HepG2 (cell line): ENCODE results near the gene DDX20. TPM values are rescaled to one million over a fixed set of nuclear protein-coding genes. Genes with fewer than 3 reads are reported as not detected.

Experiments
- ATAC-seq: fragments of 200-7000 bp; cut with Tn5 transposase; 3 replicates; pipeline ENCODE4 v1.9.1; 2020; ENCODE audit warnings: mild to moderate bottlenecking, moderate library complexity
- BruUV-seq: library from RNA; stranded (reverse); fragments of 400-500 nt; replicated peaks from 2 replicates; lab custom pipeline; 2021; lab: Mats Ljungman, UMichigan
- CTCF ChIA-PET: fragments of 300-600 bp; formaldehyde crosslinking; extraction: SDS; loops from one replicate; lab custom pipeline; 2021; ENCODE audit warnings: low total read pairs, inconsistent platforms, low intra/inter-chr PET ratio; lab: Yijun Ruan, JAX
- POLR2A ChIA-PET: fragments of 350-600 bp; sonication (Branson Sonifier 250); formaldehyde crosslinking; loops from one replicate; lab custom pipeline; 2020; ENCODE audit warnings: antibody characterized with exemption, inconsistent platforms; lab: Yijun Ruan, JAX
- DNase-seq: peaks from one replicate; pipeline ENCODE4 v3.0.0-alpha.2; 2015; ENCODE audit warnings: low spot score
- FAIRE-seq: peaks from 3 replicates; lab custom pipeline; 2011; peaks lifted over from hg19 to GRCh38; lab: Jason Lieb, UNC
- H2AFZ ChIP-seq: one replicate; pipeline ENCODE4 v1.6.1; 2011; ENCODE audit warnings: low read length, inconsistent platforms
- H3K27ac ChIP-seq: fragments of 300-600 bp; 3 replicates; pipeline ENCODE4 v1.8.0; 2011; ENCODE audit warnings: mixed run types, mild to moderate bottlenecking, mixed read lengths, low read length, inconsistent platforms; ENCODE audit not compliant: insufficient read depth; ENCODE audit errors: extremely low read length
- H3K27me3 ChIP-seq, 2 experiments: fragments of 200-600 bp in 1 of 2; 2 replicates in 1 of 2; 3 replicates in 1 of 2; pipeline versions ENCODE4 v1.6.0 to v1.8.0; 2011; ENCODE audit warnings: low read length in 2 of 2, mild to moderate bottlenecking in 2 of 2, moderate library complexity in 2 of 2, inconsistent platforms in 1 of 2; ENCODE audit not compliant: insufficient read depth in 2 of 2, control insufficient read depth in 1 of 2
- H3K36me3 ChIP-seq, 2 experiments: fragments of 200-600 bp in 1 of 2; replicated peaks in 1 of 2; 2 replicates in 1 of 2; 3 replicates in 1 of 2; pipeline versions ENCODE4 v1.5.1 to v1.8.0; 2011; ENCODE audit warnings: low read length in 2 of 2, inconsistent platforms in 1 of 2; ENCODE audit not compliant: insufficient read depth in 2 of 2, control insufficient read depth in 1 of 2
- H3K4me1 ChIP-seq: 2 replicates; pipeline ENCODE4 v1.5.1; 2012; ENCODE audit warnings: low read length, inconsistent platforms; ENCODE audit not compliant: insufficient read depth
- H3K4me2 ChIP-seq: 2 replicates; pipeline ENCODE4 v1.6.0; 2011; ENCODE audit warnings: low read depth, low read length, inconsistent platforms
- H3K4me3 ChIP-seq, 3 experiments: fragments of 200-600 bp in 1 of 3; sonication (generic), shearing (Covaris generic) in 1 of 3; replicated peaks in 1 of 3; 2 replicates each; pipeline ENCODE4 v1.5.1; 2011 to 2016; ENCODE audit warnings: low read length in 3 of 3, inconsistent platforms in 2 of 3, low read depth in 2 of 3, mild to moderate bottlenecking in 2 of 3, control low read depth in 1 of 3, mixed read lengths in 1 of 3; ENCODE audit not compliant: insufficient read depth in 1 of 3
- H3K79me2 ChIP-seq: one replicate; pipeline ENCODE4 v1.6.1; 2011; ENCODE audit warnings: low read length, inconsistent platforms; ENCODE audit not compliant: insufficient read depth
- H3K9ac ChIP-seq: 2 replicates; pipeline ENCODE4 v1.6.0; 2011; ENCODE audit warnings: mild to moderate bottlenecking, low read depth, low read length, inconsistent platforms; ENCODE audit not compliant: insufficient read depth
- H3K9me3 ChIP-seq: 2 replicates; pipeline ENCODE4 v1.5.1; 2012; ENCODE audit warnings: mild to moderate bottlenecking, low read length
- H4K20me1 ChIP-seq: 2 replicates; pipeline ENCODE4 v1.6.0; 2011; ENCODE audit warnings: inconsistent platforms, mild to moderate bottlenecking, low read length, moderate library complexity; ENCODE audit not compliant: insufficient read depth
- BRCA1 ChIP-seq: sonication (generic); formaldehyde crosslinking; IDR thresholded peaks from 2 replicates; pipeline ENCODE4 v1.4.0; 2020; ENCODE audit warnings: missing genetic modification reagents
- GFI1 ChIP-seq: sonication (generic); formaldehyde crosslinking; IDR thresholded peaks from 2 replicates; pipeline ENCODE4 v1.5.0; 2020; ENCODE audit warnings: missing genetic modification reagents, mild to moderate bottlenecking, borderline replicate concordance
- MAZ ChIP-seq, 2 experiments: sonication (generic) in 1 of 2; formaldehyde crosslinking in 1 of 2; IDR thresholded peaks; 2 replicates each; pipeline versions ENCODE4 v1.5.0 to v1.6.1; 2012 to 2020; ENCODE audit warnings: low read depth in 2 of 2, mild to moderate bottlenecking in 2 of 2, borderline replicate concordance in 1 of 2, improper control_type of control experiment in 1 of 2, low read length in 1 of 2, missing genetic modification reagents in 1 of 2, moderate library complexity in 1 of 2
- MYNN ChIP-seq: sonication (generic); formaldehyde crosslinking; IDR thresholded peaks from 2 replicates; pipeline ENCODE4 v1.4.0; 2020; ENCODE audit warnings: mild to moderate bottlenecking, low read depth, missing genetic modification reagents
- POLR2A ChIP-seq, 2 experiments: IDR thresholded peaks; 2 replicates each; pipeline ENCODE4 v1.6.1; 2011; ENCODE audit warnings: low read depth in 2 of 2, low read length in 2 of 2, mild to moderate bottlenecking in 1 of 2, moderate library complexity in 1 of 2; ENCODE audit not compliant: insufficient read depth in 1 of 2
- PPARG ChIP-seq: conservative IDR thresholded peaks from 2 replicates; pipeline ENCODE4 v1.6.1; 2016; ENCODE audit warnings: missing biosample characterization, missing genetic modification reagents
- SIX1 ChIP-seq: sonication (generic); formaldehyde crosslinking; IDR thresholded peaks from 2 replicates; pipeline ENCODE4 v1.4.0; 2020; ENCODE audit warnings: missing genetic modification reagents, borderline replicate concordance
- ZBTB7A ChIP-seq: sonication (generic); formaldehyde crosslinking; IDR thresholded peaks from 2 replicates; pipeline ENCODE4 v1.8.0; 2022; ENCODE audit warnings: mild to moderate bottlenecking, missing genetic modification reagents
- ZNF501 ChIP-seq: sonication (generic); formaldehyde crosslinking; IDR thresholded peaks from 2 replicates; pipeline ENCODE4 v1.5.1; 2020; ENCODE audit warnings: mild to moderate bottlenecking, moderate library complexity, missing genetic modification reagents
- WGBS: methylation state at CpG from one replicate; pipeline ENCODE4 v1.1.6; 2017; ENCODE audit warnings: low lambda C conversion rate; 5-methylcytosine and 5-hydroxymethylcytosine counted together
- in situ Hi-C: cut with HindIII; loops from 2 replicates; pipeline ENCODE4 v1.10.0; 2017; ENCODE audit warnings: low pct_unique_long_range_greater_than_20kb; ENCODE audit not compliant: extremely low pct_ligation_motif_present
- intact Hi-C: fragments of 100-400 bp; cut with micrococcal nuclease; formaldehyde crosslinking; loops from one replicate; pipeline ENCODE4 v1.10.0; 2022; ENCODE audit not compliant: unreplicated experiment
- polyA plus RNA-seq, 8 experiments: library from polyadenylated mRNA; depleted of rRNA in 3 of 8; stranded (reverse) in 7 of 8; unstranded in 1 of 8; fragments of >200 nt; fragmentation: Illumina TruSeq in 4 of 8; extraction: Trizol in 4 of 8; gene quantifications; 2 replicates each; pipeline versions ENCODE4 v1.2.1 to v1.2.3, GENCODE V29; 2011 to 2016; ENCODE audit warnings: low read depth in 4 of 8, missing spikeins in 1 of 8, mixed read lengths in 1 of 8; ENCODE audit not compliant: insufficient read depth in 1 of 8
- total RNA-seq, 5 experiments: library from RNA; depleted of rRNA; stranded (reverse); fragments of >200 nt; fragmentation: Illumina TruSeq; extraction: Trizol; gene quantifications; 2 replicates each; pipeline ENCODE4 v1.2.3, GENCODE V29; 2016; ENCODE audit warnings: low read depth in 1 of 5

Gene DDX20
- total and polyA plus RNA-seq, 2 of the 13 experiments (the other 11 are each of a cell fraction or from before 2014, with no cell fraction given) = 4.0 to 14.3 TPM

DNA sequence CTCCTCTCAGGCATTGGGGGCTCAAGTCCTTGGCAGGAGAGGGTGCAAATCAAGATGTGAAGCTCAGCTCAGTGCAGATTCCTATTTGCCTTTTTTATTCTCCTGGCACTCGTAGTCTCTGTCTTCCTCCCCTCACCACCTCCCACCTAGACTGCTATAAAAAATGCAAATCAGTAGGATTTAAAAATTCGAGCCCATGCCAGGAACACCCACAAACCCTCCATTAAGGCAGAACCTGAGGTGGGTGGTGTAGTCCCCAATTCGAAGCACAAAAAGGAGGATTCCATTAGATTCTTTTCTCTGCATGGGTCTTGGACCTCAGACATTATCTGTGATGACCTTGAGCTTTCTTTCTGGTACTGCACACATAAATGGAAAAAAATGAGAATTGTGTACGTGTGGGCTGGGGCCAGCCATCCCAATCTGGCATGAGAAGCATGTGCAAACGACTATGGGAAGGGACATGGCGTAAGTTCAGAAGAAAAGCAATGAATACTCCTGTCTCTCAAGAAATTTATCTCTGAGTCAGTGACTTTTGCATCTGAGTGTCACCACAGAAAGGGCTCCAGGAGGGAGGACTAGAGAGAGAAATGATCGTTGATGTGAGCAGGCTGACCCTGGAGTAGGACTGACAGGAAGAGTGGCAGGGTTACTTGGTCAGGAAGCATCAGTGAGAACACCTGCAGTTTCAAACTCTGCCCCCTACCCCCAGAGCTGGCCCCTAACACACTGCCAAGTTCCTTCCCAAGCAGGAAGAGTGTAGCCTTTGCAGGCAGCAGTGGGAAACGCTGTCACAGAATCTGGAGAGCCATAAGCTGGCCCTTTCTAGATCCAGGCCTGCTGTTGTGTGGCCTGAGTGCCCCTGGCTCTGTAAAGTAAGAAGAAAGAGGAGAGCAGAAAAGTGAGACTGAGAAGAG lies 18.2 kb upstream of the DDX20 start:
- BruUV-seq = no TSS peak
- ATAC-seq (no peak), DNase-seq (no peak)
- Histone ChIP-seq H3K4me3 (peak overlapping the region in 2 of 3 experiments; percentile 57 to 78; a peak in 5 of 6 replicates), H3K79me2 (peaks cover 17% of the 10 kb centered on the region), H2AFZ (no peak overlapping the region), H3K9me3 (no peaks in the 10 kb centered on the region), H3K36me3 (no peaks in the 10 kb centered on the region), H3K27me3 (peaks cover 0 to 5% of the 10 kb centered on the region in 2 experiments; a peak in 1 of 5 replicates), H3K4me2 (peak overlapping the region; percentile 83), H4K20me1 (no peaks in the 10 kb centered on the region)
- intact Hi-C loops = no loop called here
- in situ Hi-C loops = no loop called here
- ChIA-PET CTCF (no interaction called here), POLR2A (interaction anchor here (1.9 to 3.8 kb wide), 4 partner anchors 10 to 230 kb away, joined by 6 to 22 read pairs (median 9); partner anchors contain the start of gene DDX20)
- TF ChIP-seq POLR2A (IDR thresholded peaks at IDR 0.05; ENCODE audit: insufficient read depth in 1 of 2, low read depth in 2 of 2, low read length in 2 of 2) = peak in 1 of 2 experiments; percentile 5; a peak in 2 of 4 replicates
- TF ChIP-seq PPARG (CRISPR knock-in tag) = no peak
- TF ChIP-seq MAZ (IDR thresholded peaks at IDR 0.05; ENCODE audit: borderline replicate concordance, low read depth, low read length) = no peak
- no peak for TF ChIP-seq MAZ (CRISPR knock-in tag; IDR thresholded peaks at IDR 0.05; ENCODE audit: low read depth)
- no peak for TF ChIP-seq SIX1 (CRISPR knock-in tag)
- TF ChIP-seq ZBTB7A (CRISPR knock-in tag) = 0 out of 2 replicates have a peak, but pooled peaks have one; percentile 28
- TF ChIP-seq GFI1 = no peak
- TF ChIP-seq BRCA1 = no peak
- TF ChIP-seq ZNF501 (CRISPR knock-in tag) = 0 out of 2 replicates have a peak, but pooled peaks have one; percentile 3
- no peak for TF ChIP-seq MYNN (CRISPR knock-in tag)
- TF ChIP-seq, all 625 proteins: peak for 3
- WGBS = 63% methylated on average over 8 of the region's 8 CpGs
- no peak for FAIRE-seq
- H3K9ac ChIP-seq = peak overlapping the region; percentile 90
- peaks cover 78% of the 10 kb centered on the region for H3K4me1 ChIP-seq
- H3K27ac ChIP-seq = peak overlapping the region; percentile 75
